HG02642 (cell line): Measurements from ENCODE around the gene PLEKHM2.
"Not testable (repeated sequence)": the region's sequence is repeated elsewhere in the genome, so short reads cannot be mapped to it uniquely, and the experiment has no call there.

Experiments
- ATAC-seq: cut with Tn5 transposase; IDR thresholded peaks from one replicate; pipeline ENCODE4 v1.9.1; 2021; ENCODE audit warnings: mild to moderate bottlenecking; ENCODE audit not compliant: unreplicated experiment, poor library complexity

The PLEKHM2 gene

GRCh38 chr1:15684042-15684461 is at the start of gene PLEKHM2:
Gene PLEKHM2 (plus strand): TSS chr1:15684320. CDS start chr1:15684559, 239 bp downstream.
- peak; percentile 64 for ATAC-seq

- no peak for ATAC-seq
Observed at GRCh38 chr1:15636436-15636835, 47.7 kb upstream of the PLEKHM2 start.

GRCh38 chr1:15637826-15638225 is 46.3 kb upstream of the PLEKHM2 start:
- ATAC-seq, result no peak

- ATAC-seq, result no peak
Observed at GRCh38 chr1:15639262-15639661, 44.9 kb upstream of the PLEKHM2 start.

- ATAC-seq, result no peak
Observed at GRCh38 chr1:15639931-15640330, 44.2 kb upstream of the PLEKHM2 start.

GRCh38 chr1:15640667-15641066 is 43.5 kb upstream of the PLEKHM2 start:
- no peak for ATAC-seq

GRCh38 chr1:15649937-15650336 is 34.2 kb upstream of the PLEKHM2 start:
- ATAC-seq, result no peak

- no peak for ATAC-seq
Observed at GRCh38 chr1:15650433-15650832, 33.7 kb upstream of the PLEKHM2 start.

- not testable (repeated sequence) for ATAC-seq
Observed at GRCh38 chr1:15652130-15652529, 32.0 kb upstream of the PLEKHM2 start.

GRCh38 chr1:15654091-15654690 is 29.9 kb upstream of the PLEKHM2 start:
- no peak for ATAC-seq

GRCh38 chr1:15656464-15656863 is 27.7 kb upstream of the PLEKHM2 start:
- ATAC-seq, result no peak

GRCh38 chr1:15657021-15657420 is 27.1 kb upstream of the PLEKHM2 start:
- ATAC-seq, result no peak

GRCh38 chr1:15660151-15660550 is 24.0 kb upstream of the PLEKHM2 start:
- no peak for ATAC-seq

- no peak for ATAC-seq
Observed at GRCh38 chr1:15662477-15662876, 21.6 kb upstream of the PLEKHM2 start.

- ATAC-seq, result no peak
Observed at GRCh38 chr1:15663925-15664324, 20.2 kb upstream of the PLEKHM2 start.

GRCh38 chr1:15667362-15667761 is 16.8 kb upstream of the PLEKHM2 start:
- ATAC-seq, result no peak

- no peak for ATAC-seq
Observed at GRCh38 chr1:15668089-15668754, 15.9 kb upstream of the PLEKHM2 start.

GRCh38 chr1:15669074-15669473 is 15.0 kb upstream of the PLEKHM2 start:
- ATAC-seq, result no peak

GRCh38 chr1:15669864-15670263 is 14.3 kb upstream of the PLEKHM2 start:
- no peak for ATAC-seq

- no peak for ATAC-seq
Observed at GRCh38 chr1:15671430-15671829, 12.7 kb upstream of the PLEKHM2 start.

GRCh38 chr1:15674386-15675159 is 9.5 kb upstream of the PLEKHM2 start:
- ATAC-seq, result no peak
